ENCODE results near the gene NCCRP1.

NCCRP1 gene

DNA sequence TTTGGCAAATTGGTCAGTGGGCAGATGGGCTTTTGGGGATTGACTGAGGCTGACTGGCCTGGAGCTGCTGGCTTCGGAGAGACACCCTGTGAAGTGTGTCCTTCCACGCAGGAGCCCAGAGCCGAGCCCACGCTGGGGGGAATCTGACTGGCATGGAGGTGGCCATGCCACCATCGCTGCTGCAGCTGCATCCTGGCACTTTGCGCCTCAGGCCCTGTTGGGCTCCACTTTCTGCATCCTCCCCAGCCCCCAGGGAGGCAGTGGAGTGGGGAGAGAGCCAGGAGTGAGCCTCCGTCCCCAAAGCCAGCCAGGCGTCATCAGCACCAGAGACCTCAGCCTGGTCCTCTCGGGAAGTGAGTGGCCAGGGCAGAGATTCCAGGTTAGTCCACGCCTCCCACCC lies 17.0 kb upstream of the NCCRP1 start:
- no peak for DNase-seq (ENCODE audit: low read depth in 2 of 3, low spot score in 2 of 3)

DNA sequence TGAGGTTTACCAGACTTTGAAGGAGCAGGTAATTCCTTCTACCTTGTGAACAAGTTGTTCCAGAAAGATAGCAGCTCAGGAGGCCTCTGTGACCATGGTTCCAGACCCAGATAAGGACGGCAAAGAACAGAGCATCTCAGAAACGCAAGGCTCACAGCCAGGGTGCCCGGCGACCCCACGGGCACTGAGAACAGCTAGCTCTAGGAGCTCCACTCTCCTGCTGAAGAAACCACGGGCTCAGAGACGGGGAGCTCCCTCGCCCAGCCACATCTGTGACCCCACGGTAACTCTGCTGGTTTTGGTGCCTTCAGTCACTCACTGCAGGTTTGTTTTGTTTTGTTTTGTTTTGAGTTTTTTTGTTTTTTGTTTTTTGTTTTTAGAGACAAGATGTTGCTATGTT lies 16.0 kb upstream of the NCCRP1 start:
- DNase-seq (ENCODE audit: low read depth in 2 of 3, low spot score in 2 of 3) = no peak

DNA sequence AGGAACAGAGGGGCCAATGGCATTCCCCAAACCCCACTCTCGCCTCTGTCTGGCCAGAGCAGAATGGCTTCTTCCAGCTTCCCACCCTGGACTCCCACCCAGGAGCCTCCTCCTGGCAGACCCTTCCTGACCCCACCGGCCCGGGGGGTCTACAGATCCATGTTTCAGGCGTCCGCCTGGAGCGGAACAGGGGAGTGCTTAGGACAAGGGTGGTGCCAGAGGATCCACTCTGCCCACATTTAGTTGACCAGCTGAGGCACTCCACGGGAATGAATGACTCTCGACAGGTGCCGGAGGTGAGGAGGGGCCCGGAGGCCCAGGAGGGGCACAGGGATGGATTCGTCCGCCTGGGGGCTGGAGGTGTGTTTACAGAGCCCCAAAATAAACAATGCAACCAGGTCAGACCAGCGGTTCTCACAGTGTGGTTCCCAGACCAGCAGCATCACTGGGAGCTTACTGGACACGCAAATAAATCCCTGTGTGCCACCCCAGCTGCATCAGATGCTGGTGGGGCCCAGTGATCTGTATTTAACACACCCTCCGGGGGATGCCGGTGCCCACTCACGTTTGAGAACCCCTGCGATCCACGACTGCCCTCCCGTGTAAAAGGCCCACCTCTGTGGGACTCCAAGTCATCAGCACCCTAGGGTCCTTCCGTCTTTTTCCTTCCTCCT lies 15.1 kb upstream of the NCCRP1 start:
- DNase-seq (ENCODE audit: low read depth in 2 of 3, low spot score in 2 of 3) = no peak

DNA sequence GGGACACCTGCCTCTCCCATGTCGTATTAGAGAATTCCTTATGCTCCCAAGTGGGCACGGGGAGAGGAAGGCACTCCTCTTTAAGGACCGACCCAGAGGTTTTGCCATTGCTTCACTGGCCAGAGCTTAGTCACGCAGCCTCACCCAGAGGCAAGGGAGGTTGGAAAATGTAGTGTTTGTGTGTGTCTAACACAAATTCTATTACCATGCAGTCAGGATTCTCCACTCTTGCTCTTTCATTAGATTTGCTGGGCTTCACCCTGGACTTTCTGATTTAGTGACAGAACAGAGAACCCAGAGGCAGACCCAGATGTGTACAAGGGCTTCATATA lies 14.6 kb upstream of the NCCRP1 start:
- DNase-seq (ENCODE audit: low read depth in 2 of 3, low spot score in 2 of 3) = no peak

DNA sequence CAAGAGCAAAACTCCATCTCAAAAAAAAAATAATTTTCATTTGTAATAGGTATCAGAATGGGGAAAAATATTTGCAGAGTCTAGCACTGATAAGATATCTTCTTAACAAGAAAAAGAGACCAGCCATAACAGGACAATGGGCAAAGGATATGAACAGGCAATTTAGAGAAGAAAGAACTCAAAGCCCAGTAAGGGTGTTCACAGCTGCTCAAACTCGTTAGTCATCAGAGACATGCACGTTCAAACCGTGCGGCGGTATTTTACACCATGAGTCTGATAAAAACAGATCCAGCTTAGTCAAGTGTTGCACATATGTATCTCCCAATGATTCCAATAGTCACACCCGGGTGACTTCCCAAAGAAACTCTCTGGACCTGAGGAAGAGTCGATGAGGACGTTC lies 13.7 kb upstream of the NCCRP1 start:
- DNase-seq (ENCODE audit: low read depth in 2 of 3, low spot score in 2 of 3) = no peak

DNA sequence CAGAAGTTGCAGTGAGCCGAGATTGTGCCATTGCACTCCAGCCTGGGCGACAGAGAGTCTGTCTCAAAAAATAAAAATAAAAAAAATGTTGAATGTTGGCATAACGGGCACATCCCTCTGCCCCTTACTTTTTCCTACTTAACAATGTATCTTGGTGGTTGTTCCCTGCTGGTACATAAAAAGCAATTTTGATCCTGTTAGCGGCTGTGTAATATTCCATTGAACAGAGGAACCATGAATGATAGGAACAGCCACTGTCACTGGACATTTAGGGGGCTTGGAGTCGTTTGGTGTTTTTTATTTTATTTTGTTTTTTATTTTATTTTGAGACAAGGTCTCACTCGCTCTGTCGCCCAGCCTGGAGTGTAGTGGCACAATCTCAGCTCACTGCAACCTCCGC lies 10.4 kb upstream of the NCCRP1 start:
- DNase-seq (ENCODE audit: low read depth in 2 of 3, low spot score in 2 of 3) = no peak

DNA sequence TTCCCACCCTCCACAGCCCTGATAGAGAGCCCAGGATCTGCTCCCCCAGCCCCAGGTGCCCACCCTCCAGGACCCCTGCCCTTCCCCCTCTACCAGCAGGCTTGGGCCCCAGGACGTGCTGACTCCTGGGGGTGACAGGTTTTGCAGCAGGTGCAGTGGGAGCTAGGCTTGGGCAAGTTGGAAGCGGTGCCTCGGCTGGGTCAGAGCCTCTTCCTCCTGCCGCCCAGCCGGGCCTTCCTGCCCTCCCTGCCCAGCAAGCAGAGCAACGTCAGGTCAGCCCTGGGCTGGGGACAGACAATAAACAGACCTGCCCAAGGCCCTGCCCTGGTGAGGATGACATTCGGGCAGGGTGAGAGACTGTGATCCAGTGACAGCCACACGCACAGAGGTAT lies 9.2 kb upstream of the NCCRP1 start:
- DNase-seq (ENCODE audit: low read depth in 2 of 3, low spot score in 2 of 3) = no peak

DNA sequence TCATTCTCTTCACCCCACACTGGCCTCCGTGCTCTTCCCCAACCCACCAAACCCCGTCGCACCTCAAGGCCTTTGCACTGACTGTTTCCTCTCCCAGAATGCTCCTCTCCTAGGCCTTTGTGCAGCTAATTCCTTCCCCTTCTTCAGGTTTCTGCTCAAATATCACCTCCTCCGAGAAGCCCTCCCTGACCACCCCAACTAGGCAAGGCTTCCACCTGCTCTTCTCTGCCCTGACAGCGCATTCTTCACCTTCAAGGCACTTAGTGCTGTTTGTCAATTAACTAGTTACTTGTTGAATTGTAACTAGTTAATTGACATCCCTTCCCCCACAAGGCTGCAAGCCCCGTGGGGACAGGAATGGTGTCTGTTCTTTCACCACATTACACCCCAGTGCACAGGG lies 7.8 kb upstream of the NCCRP1 start:
- no peak for DNase-seq (ENCODE audit: low read depth in 2 of 3, low spot score in 2 of 3)

DNA sequence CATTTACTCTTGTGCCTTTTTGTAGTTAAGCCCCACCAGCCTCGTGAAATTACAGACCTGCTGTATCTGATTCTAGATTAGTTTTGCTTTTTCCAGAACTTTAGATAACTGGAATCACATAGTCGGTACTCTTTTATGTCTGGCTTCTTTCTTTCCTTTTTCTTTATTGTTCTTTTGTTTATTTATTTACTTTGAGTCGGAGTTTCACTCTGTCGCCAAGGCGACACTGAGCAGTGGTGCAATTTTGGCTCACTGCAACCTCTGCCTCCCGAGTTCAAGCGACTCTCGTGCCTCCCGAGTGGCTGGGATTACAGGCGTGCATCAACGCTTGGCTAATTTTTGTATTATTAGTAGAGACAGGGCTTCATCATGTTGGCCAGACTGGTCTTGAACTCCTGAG lies 6.0 kb upstream of the NCCRP1 start:
- no peak for DNase-seq (ENCODE audit: low read depth in 2 of 3, low spot score in 2 of 3)

DNA sequence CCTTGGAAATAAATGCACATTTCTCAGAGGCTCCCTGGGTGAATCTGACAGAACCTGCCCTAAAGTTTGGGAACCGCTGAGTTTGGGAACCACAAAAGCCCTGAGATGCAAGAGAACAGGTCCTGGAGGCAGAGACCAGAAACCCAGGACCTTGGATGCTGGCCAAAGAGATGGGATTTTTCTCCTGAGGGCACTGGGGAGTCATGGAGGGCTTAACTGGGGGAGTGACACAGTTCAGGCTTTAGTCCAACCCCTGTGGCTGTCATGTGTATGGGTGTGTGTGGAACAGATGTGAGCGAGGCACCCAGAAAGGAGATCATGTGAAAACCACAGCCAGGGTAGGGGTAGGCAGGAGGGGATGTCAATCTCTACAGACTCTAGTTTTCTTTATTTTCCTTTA lies 3.9 kb upstream of the NCCRP1 start:
- DNase-seq (ENCODE audit: low read depth in 2 of 3, low spot score in 2 of 3) = no peak

DNA sequence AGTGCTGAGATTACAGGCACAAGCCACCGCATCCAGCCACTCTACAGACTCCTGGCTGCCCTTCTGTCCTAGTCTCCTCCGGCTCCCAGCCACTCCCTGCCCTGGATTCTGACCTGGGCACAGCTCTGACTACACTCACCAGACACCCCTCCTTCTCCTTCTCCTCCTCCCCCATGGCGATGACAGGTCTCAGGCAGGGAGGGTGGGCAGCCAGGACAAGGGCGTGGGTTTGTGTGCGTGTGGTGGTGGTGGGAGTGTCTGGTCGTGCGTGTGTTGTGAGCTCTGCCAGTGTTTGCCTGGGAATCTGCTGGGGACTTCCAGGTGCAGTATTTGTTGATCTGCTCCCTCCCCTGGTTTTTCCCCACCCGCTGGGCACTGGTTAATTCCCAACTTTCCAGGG lies 3.0 kb upstream of the NCCRP1 start:
- no peak for DNase-seq (ENCODE audit: low read depth in 2 of 3, low spot score in 2 of 3)

DNA sequence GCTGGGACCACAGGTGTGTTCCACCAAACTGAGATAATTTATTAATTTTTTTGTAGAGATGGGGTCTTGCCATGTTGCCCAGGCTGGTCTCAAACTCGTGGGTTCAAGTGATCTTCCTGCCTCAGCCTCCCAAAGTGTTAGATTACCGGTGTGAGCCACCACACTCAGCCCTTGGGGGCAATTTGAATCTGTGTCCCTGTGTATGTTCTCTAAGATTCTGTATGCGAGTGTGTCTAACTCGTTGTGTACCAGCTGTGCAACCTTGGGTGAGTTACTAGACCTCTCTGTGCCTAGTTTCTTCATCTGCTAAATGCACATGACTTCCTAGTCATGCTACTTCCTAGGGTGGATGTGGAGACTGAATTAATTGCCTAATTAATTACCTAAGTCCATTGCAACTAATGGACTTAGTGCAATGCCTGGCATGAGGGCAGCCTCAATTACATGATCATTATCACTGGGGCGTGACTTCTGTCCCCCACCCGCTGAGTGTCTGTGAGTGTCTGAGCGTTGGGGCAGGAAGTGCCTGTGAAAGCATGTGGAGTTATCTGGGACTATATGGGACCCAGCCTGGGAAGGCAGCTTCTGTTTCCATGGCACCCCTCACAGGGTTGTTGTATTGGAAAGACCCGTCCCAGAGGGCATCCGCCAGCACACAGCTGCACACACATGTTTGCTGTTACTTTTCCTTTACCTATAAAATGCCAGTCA lies 1.8 kb upstream of the NCCRP1 start:
- DNase-seq (ENCODE audit: low read depth in 2 of 3, low spot score in 2 of 3) = no peak

DNA sequence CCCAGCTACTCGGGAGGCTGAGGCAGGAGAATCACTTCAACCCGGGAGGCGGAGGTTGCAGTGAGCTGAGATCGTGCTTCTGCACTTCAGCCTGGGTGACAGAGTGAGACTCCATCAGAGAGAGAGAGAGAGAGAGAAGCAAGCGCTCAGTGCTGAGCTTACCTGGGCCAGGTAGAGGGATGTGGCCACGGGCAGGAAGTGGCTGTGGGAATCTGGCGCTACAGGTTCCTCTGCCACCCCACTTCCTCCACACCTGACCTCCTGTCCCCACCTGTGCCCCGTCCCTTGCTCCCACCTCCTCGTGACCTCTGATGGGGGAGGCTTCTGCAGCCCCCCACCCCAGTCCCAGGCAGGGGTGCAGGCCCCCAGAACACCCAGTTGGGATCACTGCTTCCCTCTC lies 1.0 kb upstream of the NCCRP1 start:
- no peak for DNase-seq (ENCODE audit: low read depth in 2 of 3, low spot score in 2 of 3)

DNA sequence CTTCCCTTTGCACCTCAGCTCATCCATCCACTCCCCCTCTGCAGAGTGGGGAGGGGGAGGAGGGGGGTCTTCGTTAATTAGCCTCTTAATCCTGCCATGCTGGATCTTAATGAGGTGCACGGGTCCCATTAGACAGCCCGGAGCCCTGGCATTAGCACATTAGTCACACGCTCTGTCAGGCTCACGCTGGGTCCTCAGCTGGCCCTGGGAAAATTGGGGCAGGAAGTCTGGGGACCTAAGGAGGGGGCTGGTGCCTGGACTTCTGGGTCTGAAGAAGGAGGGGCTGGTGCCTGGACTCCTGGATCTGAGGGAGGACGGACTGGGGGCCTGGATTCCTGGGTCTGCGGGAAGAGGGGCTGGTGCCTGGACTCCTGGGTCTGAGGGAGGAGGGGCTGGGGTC lies 444 bp upstream of the NCCRP1 start:
- DNase-seq (ENCODE audit: low read depth in 2 of 3, low spot score in 2 of 3) = no peak

DNA sequence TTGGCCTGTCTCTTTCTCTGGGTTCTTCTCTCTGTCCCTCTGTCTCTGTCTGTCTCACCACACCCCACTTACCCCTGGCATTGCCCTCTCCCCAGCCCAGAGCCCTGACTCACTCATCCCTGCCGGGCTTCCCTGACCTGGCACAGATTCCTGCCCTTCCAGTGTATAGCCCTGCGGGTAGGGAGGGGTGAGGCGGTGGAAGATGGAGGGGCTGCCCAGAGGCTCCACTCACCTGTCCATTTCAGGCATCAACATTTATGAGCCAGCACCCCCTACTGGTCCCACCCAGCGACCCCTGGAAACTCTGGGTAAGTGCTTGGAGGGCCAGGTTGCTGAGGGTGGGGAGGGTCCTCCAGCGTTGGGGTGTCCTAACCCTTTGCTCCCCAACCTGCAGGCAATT lies 1.0 kb downstream of the NCCRP1 start:
- no peak for DNase-seq (ENCODE audit: low read depth in 2 of 3, low spot score in 2 of 3)

DNA sequence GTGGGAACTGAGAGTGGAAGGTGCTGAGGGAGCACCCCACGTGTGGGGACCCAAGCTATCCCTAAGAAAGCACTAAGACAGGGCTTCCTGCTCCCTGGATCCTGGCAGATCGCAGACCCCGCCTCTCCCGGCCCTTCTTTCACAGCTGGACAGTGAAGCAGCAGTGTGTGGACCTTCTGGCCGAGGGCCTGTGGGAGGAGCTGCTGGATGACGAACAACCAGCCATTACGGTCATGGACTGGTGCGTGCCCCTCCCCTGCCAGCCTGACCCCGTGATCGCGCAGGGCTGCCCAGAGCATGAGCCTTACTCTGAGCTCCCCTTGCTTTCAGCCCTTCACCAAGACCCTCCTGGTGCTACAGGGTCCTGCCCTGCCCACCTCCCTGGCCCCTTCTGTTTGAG lies 2.3 kb downstream of the NCCRP1 start:
- no peak for DNase-seq (ENCODE audit: low read depth in 2 of 3, low spot score in 2 of 3)

DNA sequence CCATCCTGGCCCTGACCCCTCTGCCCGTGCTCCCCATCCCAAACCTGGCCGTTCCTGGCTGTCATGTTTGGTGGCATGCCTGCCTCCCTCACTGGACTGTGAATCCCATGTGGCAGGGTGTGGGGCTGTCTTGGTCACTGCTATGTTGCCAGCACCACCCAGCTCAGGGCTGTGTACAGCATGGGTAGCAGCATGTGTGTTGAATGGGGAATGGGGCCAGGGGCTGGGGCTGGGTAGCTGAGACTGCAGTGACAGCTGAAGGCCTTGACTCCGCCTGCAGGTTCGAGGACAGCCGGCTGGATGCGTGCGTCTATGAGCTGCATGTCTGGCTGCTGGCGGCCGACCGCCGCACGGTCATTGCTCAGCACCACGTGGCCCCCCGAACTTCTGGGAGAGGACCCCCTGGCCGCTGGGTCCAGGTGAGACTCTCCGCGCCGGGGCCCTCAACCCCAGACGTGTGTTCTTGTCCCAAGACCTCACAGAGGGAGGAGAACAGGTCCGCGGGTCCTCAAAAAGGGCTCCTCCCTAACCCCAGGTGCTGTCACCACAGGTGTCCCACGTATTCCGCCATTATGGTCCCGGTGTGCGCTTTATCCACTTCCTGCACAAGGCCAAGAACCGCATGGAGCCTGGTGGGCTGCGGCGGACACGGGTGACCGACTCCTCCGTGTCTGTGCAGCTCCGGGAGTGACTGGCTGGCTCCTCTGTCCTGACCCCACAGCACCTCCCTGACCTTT lies 3.5 kb downstream of the NCCRP1 start:
- no peak for DNase-seq (ENCODE audit: low read depth in 2 of 3, low spot score in 2 of 3)

DNA sequence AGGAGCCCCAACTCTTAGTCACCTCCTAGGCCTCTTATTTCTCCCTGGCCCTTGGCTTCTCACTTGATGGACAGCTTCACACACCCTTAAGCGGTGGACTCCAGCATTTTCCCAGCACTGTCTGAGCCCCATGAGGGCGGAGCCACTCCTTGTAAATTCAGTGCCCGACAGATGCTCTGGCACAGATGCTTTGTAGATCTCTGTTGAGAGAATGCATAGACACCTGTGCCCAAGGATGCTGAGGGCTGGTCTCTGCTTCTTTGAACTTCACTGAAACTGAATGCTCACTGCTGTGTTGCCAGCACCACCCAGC lies 4.0 kb downstream of the NCCRP1 start:
- DNase-seq (ENCODE audit: low read depth in 2 of 3, low spot score in 2 of 3) = no peak

DNA sequence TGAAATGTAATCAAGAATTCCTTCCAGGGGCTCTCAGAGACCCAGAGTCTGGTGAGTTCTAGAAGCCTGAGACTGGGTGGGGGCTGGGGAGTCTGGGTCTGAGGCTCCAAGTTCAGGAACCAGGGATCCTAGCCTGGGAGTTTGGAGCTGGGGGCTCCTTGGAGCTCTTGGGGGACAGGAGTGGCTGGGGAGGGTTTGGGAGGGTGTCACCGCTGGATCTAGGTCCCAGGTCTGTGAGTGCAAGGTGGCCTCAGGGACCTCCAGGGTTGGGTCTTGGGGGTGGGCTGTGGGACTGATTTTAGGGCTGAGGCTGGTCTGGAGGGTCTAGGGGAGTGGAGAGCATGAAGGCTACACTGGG lies 6.2 kb downstream of the NCCRP1 start:
- DNase-seq (ENCODE audit: low read depth in 2 of 3, low spot score in 2 of 3) = no peak

DNA sequence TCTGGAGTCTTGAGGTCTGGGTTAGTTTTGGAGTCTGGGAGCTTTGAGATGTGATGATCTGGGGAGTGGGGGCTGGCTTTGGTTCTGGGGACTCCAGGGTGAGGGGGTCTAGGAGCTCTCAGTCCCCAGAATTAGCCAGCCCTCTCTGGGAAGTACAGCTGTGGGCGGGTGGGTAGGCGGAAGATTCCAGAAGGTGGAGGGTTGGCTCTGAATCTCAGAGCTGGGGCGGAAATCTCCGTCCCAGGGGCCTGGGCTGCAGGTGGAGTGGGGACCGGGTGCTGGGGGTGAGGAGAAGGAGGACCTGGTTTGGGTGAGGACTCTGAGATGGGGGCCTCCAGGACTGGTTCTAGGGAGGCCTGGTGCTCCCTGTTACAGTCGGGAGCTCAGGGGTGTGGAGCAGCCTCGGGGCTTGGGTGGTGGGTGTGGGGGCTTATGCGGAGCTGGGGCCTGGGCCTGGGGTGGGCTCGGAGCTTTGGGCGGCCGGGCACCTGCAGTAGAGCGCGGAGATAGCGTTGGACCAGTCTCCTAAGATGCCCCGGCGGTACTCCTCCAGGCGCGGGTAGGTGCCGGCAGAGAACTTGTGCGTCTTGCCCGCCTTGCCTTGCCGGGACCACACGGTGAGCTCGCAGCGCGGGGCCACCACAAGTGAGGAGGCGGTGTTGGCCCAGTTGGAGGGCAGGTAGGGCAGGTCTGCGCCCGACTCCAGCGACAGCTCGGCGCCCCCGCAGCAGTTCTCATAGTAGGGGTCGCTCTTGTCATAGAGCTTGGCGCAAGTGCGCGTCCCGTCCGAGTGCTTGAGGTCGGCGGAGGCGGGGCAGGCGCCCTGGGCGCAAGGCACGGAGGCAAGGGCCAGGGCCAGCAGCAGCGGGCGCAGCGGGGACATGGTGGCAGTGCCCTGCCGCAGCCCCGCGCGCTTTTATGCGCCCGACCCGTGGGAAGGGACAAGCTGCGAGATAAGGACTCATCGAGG lies 6.9 kb downstream of the NCCRP1 start, which contains the start of gene SYCN:
Gene SYCN (minus strand): TSS at position 892 of the 970 bp plus-strand sequence. CDS start 9 bp downstream, at position 883.
- no peak for DNase-seq (ENCODE audit: low read depth in 2 of 3, low spot score in 2 of 3)

DNA sequence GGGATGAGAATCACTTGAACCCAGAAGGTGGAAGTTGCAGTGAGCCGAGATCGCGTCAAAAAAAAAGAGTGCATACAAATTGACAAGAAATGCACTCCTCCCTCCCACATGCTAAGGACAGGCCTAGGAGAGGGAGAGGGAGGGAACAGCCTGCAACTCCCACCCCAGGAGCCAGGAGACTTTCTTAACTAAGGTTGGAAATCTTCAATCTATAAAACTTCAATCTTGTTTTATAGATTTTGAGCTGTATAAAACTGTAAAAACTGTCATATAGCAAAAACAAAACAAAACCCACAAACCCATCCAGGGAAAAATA lies 8.6 kb downstream of the NCCRP1 start:
- DNase-seq (ENCODE audit: low read depth in 2 of 3, low spot score in 2 of 3) = no peak

DNA sequence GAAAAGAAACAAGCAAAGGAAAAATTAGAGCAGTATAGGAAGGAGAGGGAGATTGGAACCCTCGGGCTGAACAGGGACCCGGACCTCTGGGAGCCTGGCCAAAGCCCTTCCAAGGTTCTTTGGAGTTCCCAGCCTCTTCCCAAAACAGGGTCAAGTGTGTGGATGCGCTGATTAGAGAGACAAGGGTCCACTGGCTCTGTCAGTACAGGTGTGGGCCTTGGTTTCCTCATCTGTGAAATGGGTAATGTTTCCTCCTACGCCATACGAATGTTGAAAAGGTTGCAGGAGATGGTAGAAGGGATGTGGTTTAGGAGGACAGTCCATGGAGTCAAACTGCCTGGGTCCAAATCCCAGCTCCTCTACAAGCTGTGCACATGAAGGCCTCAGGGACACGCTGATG lies 9.4 kb downstream of the NCCRP1 start:
- DNase-seq (ENCODE audit: low read depth in 2 of 3, low spot score in 2 of 3) = no peak

Data from activated CD8-positive, alpha-beta memory T cell treated with anti-CD3 and anti-CD28 coated beads for 48 hours (primary cell).